NCI-H82 (cell line): ENCODE measurements around the gene BATF3.
A peak's percentile ranks its signal among the peaks of the same experiment; 100 is the strongest.
"Not testable (repeated sequence)": the region's sequence is repeated elsewhere in the genome, so short reads cannot be mapped to it uniquely, and the experiment has no call there.

Experiments used
- DNase-seq: peaks from one replicate; lab custom pipeline; 2025; lab: John Stamatoyannopoulos, UW

Gene BATF3

GRCh38 chr1:212699625-212700222 lies at the start of gene BATF3:
Gene BATF3, minus strand, starts transcription at chr1:212699840. Its CDS starts 78 bp downstream, at chr1:212699762.
- DNase-seq: peak; percentile 81

GRCh38 chr1:212746546-212746945 lies 46.9 kb upstream of the BATF3 start:
- no peak for DNase-seq

- DNase-seq: no peak
These were observed 45.7 kb upstream of the BATF3 start for GRCh38 chr1:212745303-212745702.

- no peak for DNase-seq
These were observed 44.3 kb upstream of the BATF3 start for GRCh38 chr1:212743901-212744475.

- no peak for DNase-seq
These were observed 38.7 kb upstream of the BATF3 start for GRCh38 chr1:212738330-212738729.

GRCh38 chr1:212737559-212737958 lies 37.9 kb upstream of the BATF3 start:
- DNase-seq: no peak

- DNase-seq: no peak
These were observed 33.5 kb upstream of the BATF3 start for GRCh38 chr1:212733109-212733508.

GRCh38 chr1:212731630-212732029 lies 32.0 kb upstream of the BATF3 start:
- no peak for DNase-seq

GRCh38 chr1:212728606-212729005 lies 29.0 kb upstream of the BATF3 start:
- DNase-seq: no peak

- DNase-seq: no peak
These were observed 27.9 kb upstream of the BATF3 start for GRCh38 chr1:212727386-212728181.

- DNase-seq: not testable (repeated sequence)
These were observed 25.0 kb upstream of the BATF3 start for GRCh38 chr1:212724679-212725078.

- no peak for DNase-seq
These were observed 22.8 kb upstream of the BATF3 start for GRCh38 chr1:212722270-212722957.

GRCh38 chr1:212721388-212722247 lies 22.0 kb upstream of the BATF3 start:
- no peak for DNase-seq

GRCh38 chr1:212719633-212720032 lies 20.0 kb upstream of the BATF3 start:
- no peak for DNase-seq

GRCh38 chr1:212718499-212718898 lies 18.9 kb upstream of the BATF3 start:
- DNase-seq: peak; percentile 62

GRCh38 chr1:212716161-212716560 lies 16.5 kb upstream of the BATF3 start:
- DNase-seq: no peak

GRCh38 chr1:212713465-212714136 lies 14.0 kb upstream of the BATF3 start:
- no peak for DNase-seq

- DNase-seq: no peak
These were observed 13.0 kb upstream of the BATF3 start for GRCh38 chr1:212712451-212713303.

- not testable (repeated sequence) for DNase-seq
These were observed 12.3 kb upstream of the BATF3 start for GRCh38 chr1:212711974-212712373.

- no peak for DNase-seq
These were observed 10.9 kb upstream of the BATF3 start for GRCh38 chr1:212710566-212710965.
